Measurements from ENCODE around the gene ITGAX.

ITGAX gene

GRCh38 chr16:31365131-31365865, 10.3 kb downstream of the ITGAX start:
- H3K27me3 ChIP-seq (replicated peaks; ENCODE audit: control insufficient read depth, insufficient read depth, low read length) = no peaks in the 10 kb centered on the region
- no peaks in the 10 kb centered on the region for H3K36me3 ChIP-seq (ENCODE audit: control insufficient read depth, insufficient read depth, low read length)
- no peak for TF ChIP-seq CTCF (IDR thresholded peaks at IDR 0.05; ENCODE audit: insufficient read depth, low read length, poor library complexity, severe bottlenecking)
- H3K4me3 ChIP-seq (replicated peaks; ENCODE audit: low read depth, low read length) = no peak overlapping the region
- DNase-seq (ENCODE audit: extremely low read depth, insufficient read length) = peak; percentile 50

GRCh38 chr16:31367853-31368252, 12.9 kb downstream of the ITGAX start:
- Histone ChIP-seq H3K27me3 (replicated peaks; ENCODE audit: control insufficient read depth, insufficient read depth, low read length) (no peaks in the 10 kb centered on the region), H3K4me3 (replicated peaks; ENCODE audit: low read depth, low read length) (no peak overlapping the region), H3K36me3 (ENCODE audit: control insufficient read depth, insufficient read depth, low read length) (no peaks in the 10 kb centered on the region)
- TF ChIP-seq CTCF (IDR thresholded peaks at IDR 0.05; ENCODE audit: insufficient read depth, low read length, poor library complexity, severe bottlenecking) = no peak
- no peak for DNase-seq (ENCODE audit: extremely low read depth, insufficient read length)

GRCh38 chr16:31371008-31371407, 16.0 kb downstream of the ITGAX start:
- DNase-seq (ENCODE audit: extremely low read depth, insufficient read length) = no peak
- Histone ChIP-seq H3K36me3 (ENCODE audit: control insufficient read depth, insufficient read depth, low read length) (no peaks in the 10 kb centered on the region), H3K27me3 (replicated peaks; ENCODE audit: control insufficient read depth, insufficient read depth, low read length) (no peaks in the 10 kb centered on the region), H3K4me3 (replicated peaks; ENCODE audit: low read depth, low read length) (no peak overlapping the region)
- no peak for TF ChIP-seq CTCF (IDR thresholded peaks at IDR 0.05; ENCODE audit: insufficient read depth, low read length, poor library complexity, severe bottlenecking)

- no peak overlapping the region for H3K4me3 ChIP-seq (replicated peaks; ENCODE audit: low read depth, low read length)
- DNase-seq (ENCODE audit: extremely low read depth, insufficient read length) = no peak
- no peaks in the 10 kb centered on the region for H3K27me3 ChIP-seq (replicated peaks; ENCODE audit: control insufficient read depth, insufficient read depth, low read length)
- H3K36me3 ChIP-seq (ENCODE audit: control insufficient read depth, insufficient read depth, low read length) = no peaks in the 10 kb centered on the region
- no peak for TF ChIP-seq CTCF (IDR thresholded peaks at IDR 0.05; ENCODE audit: insufficient read depth, low read length, poor library complexity, severe bottlenecking)
Observed at GRCh38 chr16:31371619-31372484, 16.9 kb downstream of the ITGAX start.

GRCh38 chr16:31373235-31373634, 18.3 kb downstream of the ITGAX start:
- DNase-seq (ENCODE audit: extremely low read depth, insufficient read length) = no peak
- no peaks in the 10 kb centered on the region for H3K36me3 ChIP-seq (ENCODE audit: control insufficient read depth, insufficient read depth, low read length)
- TF ChIP-seq CTCF (IDR thresholded peaks at IDR 0.05; ENCODE audit: insufficient read depth, low read length, poor library complexity, severe bottlenecking) = no peak

More at GRCh38 chr16:31373235-31373634, 18.3 kb downstream of the ITGAX start:
- Histone ChIP-seq H3K4me3 (replicated peaks; ENCODE audit: low read depth, low read length) (no peak overlapping the region), H3K27me3 (replicated peaks; ENCODE audit: control insufficient read depth, insufficient read depth, low read length) (no peaks in the 10 kb centered on the region)
